ENCODE results near the gene ATAD3C. TPM values are rescaled to one million over a fixed set of nuclear protein-coding genes. Genes with fewer than 3 reads are reported as not detected.
A peak's percentile ranks its signal among the peaks of the same experiment; 100 is the strongest.

Gene ATAD3C
- total and polyA plus RNA-seq, 2 experiments from 2014 or later = 0.45 to 1.3 TPM

- H3K36me3 Mint-ChIP-seq (ENCODE audit: low read depth) = no peaks in the 10 kb centered on the region
- H3K4me3 Mint-ChIP-seq = peak overlapping the region; percentile 72
- H3K9me3 Mint-ChIP-seq = peaks cover 4% of the 10 kb centered on the region; the same call in 1 of the 3 replicates
- H3K9me2 ChIP-seq (ENCODE audit: insufficient read depth) = no peaks in the 10 kb centered on the region
- TF ChIP-seq ZNF331 (CRISPR knock-in tag; IDR thresholded peaks at IDR 0.05; ENCODE audit: low read depth) = no peak
- no peak for TF ChIP-seq CREB1 (CRISPR knock-in tag; IDR thresholded peaks at IDR 0.05; ENCODE audit: low read depth)
- no peak for TF ChIP-seq STAT1 (IDR thresholded peaks at IDR 0.05; ENCODE audit: unreplicated experiment)
- TF ChIP-seq REST (IDR thresholded peaks at IDR 0.05; ENCODE audit: unreplicated experiment) = no peak
- no peak for TF ChIP-seq POLR2AphosphoS5 (IDR thresholded peaks at IDR 0.05; ENCODE audit: low read depth)
- H3K36me3 ChIP-seq (ENCODE audit: insufficient read depth) = no peaks in the 10 kb centered on the region
- peak overlapping the region; percentile 68; the same call in 1 of the 2 replicates for H3K4me3 ChIP-seq
- H3K4me2 ChIP-seq = peak overlapping the region; percentile 88
- H3K27me3 ChIP-seq (ENCODE audit: insufficient read depth) = no peaks in the 10 kb centered on the region
- H3K4me1 Mint-ChIP-seq = peaks cover 36% of the 10 kb centered on the region
- H3F3A ChIP-seq (replicated peaks; ENCODE audit: low read depth) = peaks cover 22% of the 10 kb centered on the region
- no peaks in the 10 kb centered on the region for H4K20me1 ChIP-seq (replicated peaks; ENCODE audit: insufficient read depth)
- H3K4me1 ChIP-seq (ENCODE audit: insufficient read depth) = peaks cover 39% of the 10 kb centered on the region
- ATAC-seq (no peak), DNase-seq (ENCODE audit: low spot score) (no peak)
- peak overlapping the region; percentile 63; the same call in 1 of the 2 replicates for H3K27ac ChIP-seq (ENCODE audit: low read depth)
- peaks cover 17% of the 10 kb centered on the region for H3K27me3 Mint-ChIP-seq (ENCODE audit: insufficient read depth, low read depth, poor library complexity)
- 0 out of 2 replicates have a peak, but pooled peaks cover 2% of the 10 kb centered on the region for H3K79me2 ChIP-seq (replicated peaks; ENCODE audit: insufficient read depth)
- no peak overlapping the region for H2AFZ ChIP-seq
- H3K27ac Mint-ChIP-seq = peak overlapping the region; percentile 92
These were observed 14.7 kb upstream of the ATAD3C start for GRCh38 chr1:1434824-1435105.

GRCh38 chr1:1435106-1435903 is 14.2 kb upstream of the ATAD3C start, which contains the start of gene VWA1:
TSS of gene VWA1 (plus strand) at chr1:1435690. CDS start at chr1:1435749, 59 bp downstream.
- Histone ChIP-seq H3K9me2 (ENCODE audit: insufficient read depth) (no peaks in the 10 kb centered on the region), H3K27ac (ENCODE audit: low read depth) (peak within 1 kb of the TSS; percentile 63; the same call in 1 of the 2 replicates), H3K4me2 (peak within 1 kb of the TSS; percentile 88), H2AFZ (peak within 1 kb of the TSS; percentile 78; the same call in 1 of the 2 replicates), H3K4me1 (ENCODE audit: insufficient read depth) (peaks cover 34% of the 10 kb centered on the region), H3F3A (replicated peaks; ENCODE audit: low read depth) (peaks cover 17% of the 10 kb centered on the region), H3K36me3 (ENCODE audit: insufficient read depth) (no peaks in the 10 kb centered on the region), H3K79me2 (replicated peaks; ENCODE audit: insufficient read depth) (0 out of 2 replicates have a peak, but pooled peaks cover 2% of the 10 kb centered on the region), H3K4me3 (peak within 1 kb of the TSS; percentile 68), H4K20me1 (replicated peaks; ENCODE audit: insufficient read depth) (no peaks in the 10 kb centered on the region), H3K27me3 (ENCODE audit: insufficient read depth) (no peaks in the 10 kb centered on the region)
- TF ChIP-seq EZH2 (IDR thresholded peaks at IDR 0.05; ENCODE audit: low read depth, unreplicated experiment) = no peak
- TF ChIP-seq CREB1 (CRISPR knock-in tag; IDR thresholded peaks at IDR 0.05; ENCODE audit: low read depth) = peak; percentile 33; the same call in 1 of the 2 replicates
- TF ChIP-seq ZNF114 (CRISPR knock-in tag; IDR thresholded peaks at IDR 0.05) = no peak
- peak; percentile 70 for TF ChIP-seq POLR2AphosphoS5 (IDR thresholded peaks at IDR 0.05; ENCODE audit: low read depth)
- TF ChIP-seq NANOG (IDR thresholded peaks at IDR 0.05; ENCODE audit: borderline replicate concordance) = no peak
- Mint-ChIP-seq H3K36me3 (ENCODE audit: low read depth) (no peaks in the 10 kb centered on the region), H3K4me3 (peak within 1 kb of the TSS; percentile 83), H3K9me3 (no peaks in the 10 kb centered on the region), H3K4me1 (peaks cover 30% of the 10 kb centered on the region), H3K27ac (peak within 1 kb of the TSS; percentile 92), H3K27me3 (ENCODE audit: insufficient read depth, low read depth, poor library complexity) (peaks cover 11% of the 10 kb centered on the region)
- DNase-seq (ENCODE audit: low spot score) (peak; percentile 79), ATAC-seq (peak; percentile 13)

Measured in GM23338 (cell line).